K562 (cell line): Measurements from ENCODE around the gene MAN1B1. TPM values are rescaled to one million over a fixed set of nuclear protein-coding genes. Genes with fewer than 3 reads are reported as not detected.

ENCODE experiments used
- ATAC-seq: fragments of 200-7000 bp; cut with Tn5 transposase; 3 replicates; pipeline ENCODE4 v1.9.1; 2020; ENCODE audit warnings: moderate library complexity
- BruUV-seq: library from RNA; stranded (reverse); fragments of 400-500 nt; replicated peaks from 2 replicates; lab custom pipeline; 2021; lab: Mats Ljungman, UMichigan
- CTCF ChIA-PET: fragments of 300-600 bp; formaldehyde crosslinking; extraction: SDS; loops from one replicate; lab custom pipeline; 2021; ENCODE audit warnings: low intra/inter-chr PET ratio; lab: Yijun Ruan, JAX
- POLR2A ChIA-PET: fragments of 300-600, 350-650 bp; sonication (Branson Sonifier 250); formaldehyde crosslinking; extraction: SDS; loops from one replicate; lab custom pipeline; 2021; ENCODE audit warnings: antibody characterized with exemption, inconsistent platforms; lab: Yijun Ruan, JAX
- DNase-seq, 4 experiments: peaks; one replicate each; pipeline versions ENCODE4 v3.0.0 to v3.0.0-alpha.2; 2011 to 2018; ENCODE audit warnings: low spot score in 3 of 4, mixed read lengths in 3 of 4; ENCODE audit errors: extremely low read depth in 1 of 4
- FAIRE-seq: peaks from 2 replicates; lab custom pipeline; 2011; peaks lifted over from hg19 to GRCh38; lab: Jason Lieb, UNC
- H2AFZ ChIP-seq: 2 replicates; pipeline ENCODE4 v1.6.0; 2011; ENCODE audit warnings: low read depth, low read length, control low read depth, inconsistent platforms
- H3K27ac ChIP-seq: fragments of 200-600 bp; 3 replicates; pipeline ENCODE4 v1.8.0; 2011; ENCODE audit warnings: low read depth, mild to moderate bottlenecking, control low read depth, inconsistent platforms, low read length, moderate library complexity, mixed read lengths; ENCODE audit errors: extremely low read depth
- H3K27me3 ChIP-seq, 2 experiments: fragments of 300-600 bp in 1 of 2; 2 replicates in 1 of 2; 3 replicates in 1 of 2; pipeline versions ENCODE4 v1.6.0 to v1.8.0; 2011; ENCODE audit warnings: inconsistent platforms in 2 of 2, low read length in 2 of 2, mild to moderate bottlenecking in 1 of 2, mixed read lengths in 1 of 2, moderate library complexity in 1 of 2; ENCODE audit not compliant: control insufficient read depth in 2 of 2, insufficient read depth in 2 of 2
- H3K36me3 ChIP-seq: fragments of 300-600 bp; 3 replicates; pipeline ENCODE4 v1.8.0; 2011; ENCODE audit warnings: mild to moderate bottlenecking, low read length, inconsistent platforms; ENCODE audit not compliant: control insufficient read depth, insufficient read depth
- H3K4me1 ChIP-seq, 2 experiments: fragments of 200-600 bp in 1 of 2; replicated peaks in 1 of 2; 2 replicates in 1 of 2; 3 replicates in 1 of 2; pipeline versions ENCODE4 v1.5.1 to v1.8.0; 2011; ENCODE audit warnings: inconsistent platforms in 2 of 2, low read length in 2 of 2, mild to moderate bottlenecking in 1 of 2, mixed read lengths in 1 of 2, moderate library complexity in 1 of 2; ENCODE audit not compliant: control insufficient read depth in 2 of 2, insufficient read depth in 2 of 2
- H3K4me2 ChIP-seq: 2 replicates; pipeline ENCODE4 v1.6.1; 2011; ENCODE audit warnings: low read length, control low read depth, inconsistent platforms, mixed read lengths; ENCODE audit not compliant: insufficient read depth
- H3K4me3 ChIP-seq: fragments of 200-600 bp; sonication (generic), shearing (Covaris generic); 2 replicates; pipeline ENCODE4 v1.5.1; 2016; ENCODE audit warnings: control low read depth, inconsistent platforms
- H3K79me2 ChIP-seq: fragments of 200-600 bp; 3 replicates; pipeline ENCODE4 v1.8.0; 2011; ENCODE audit warnings: low read length, inconsistent platforms; ENCODE audit not compliant: control insufficient read depth, insufficient read depth
- H3K9ac ChIP-seq, 2 experiments: 2 replicates each; pipeline versions ENCODE4 v1.6.0 to v1.6.1; 2011; ENCODE audit warnings: low read depth in 2 of 2, low read length in 2 of 2, control low read depth in 1 of 2, inconsistent platforms in 1 of 2, mild to moderate bottlenecking in 1 of 2, mixed read lengths in 1 of 2; ENCODE audit not compliant: insufficient read depth in 1 of 2
- H3K9me1 ChIP-seq: one replicate; pipeline ENCODE4 v1.6.0; 2011; ENCODE audit warnings: inconsistent platforms, mild to moderate bottlenecking, low read length, moderate library complexity; ENCODE audit not compliant: control insufficient read depth, insufficient read depth
- H3K9me3 ChIP-seq: replicated peaks from 2 replicates; pipeline ENCODE4 v1.5.1; 2011; ENCODE audit warnings: low read depth, low read length, inconsistent platforms; ENCODE audit not compliant: control insufficient read depth, insufficient read depth
- H4K20me1 ChIP-seq: replicated peaks from 2 replicates; pipeline ENCODE4 v1.6.1; 2011; ENCODE audit warnings: low read length, inconsistent platforms, mixed read lengths; ENCODE audit not compliant: control insufficient read depth, insufficient read depth
- STAT5A ChIP-seq: IDR thresholded peaks from 2 replicates; pipeline ENCODE4 v1.6.1; 2012; ENCODE audit warnings: low read length, inconsistent platforms, borderline replicate concordance
- YY1 ChIP-seq, 3 experiments: IDR thresholded peaks; 2 replicates each; pipeline ENCODE4 v1.6.1; 2011; ENCODE audit warnings: low read length in 2 of 3, mild to moderate bottlenecking in 2 of 3, moderate library complexity in 2 of 3, borderline replicate concordance in 1 of 3, control low read depth in 1 of 3, low read depth in 1 of 3; ENCODE audit not compliant: insufficient read depth in 3 of 3, insufficient replicate concordance in 2 of 3, control insufficient read depth in 1 of 3, insufficient read length in 1 of 3; ENCODE audit errors: extremely low read depth in 1 of 3
- ZBTB7A ChIP-seq: IDR thresholded peaks from 2 replicates; pipeline ENCODE4 v1.6.1; 2011; ENCODE audit warnings: low read depth, mild to moderate bottlenecking, low read length, moderate library complexity, borderline replicate concordance; ENCODE audit not compliant: control insufficient read depth
- ZNF740 ChIP-seq, 3 experiments: fragments of 200-800 bp in 1 of 3; sonication (Bioruptor generic) in 1 of 3; sonication (generic) in 1 of 3; formaldehyde crosslinking in 1 of 3; IDR thresholded peaks; 2 replicates each; pipeline versions ENCODE4 v1.6.1 to v1.8.0; 2016 to 2022; ENCODE audit warnings: mild to moderate bottlenecking in 2 of 3, missing compliant biosample characterization in 2 of 3, missing genetic modification characterization in 2 of 3, missing genetic modification reagents in 1 of 3
- WGBS: fragments of 100-300 bp; shearing (Covaris generic); methylation state at CpG from one replicate; pipeline ENCODE4 v1.1.6; 2016; ENCODE audit warnings: low coverage, mixed read lengths; ENCODE audit not compliant: insufficient coverage; ENCODE audit errors: missing lambda C conversion rate; 5-methylcytosine and 5-hydroxymethylcytosine counted together
- in situ Hi-C: fragments of 300-500 bp; cut with MboI; formaldehyde crosslinking; loops from 4 replicates; pipeline ENCODE4 v1.15.0; 2018; ENCODE audit warnings: inconsistent platforms, mixed read lengths
- intact Hi-C: fragments of 100-400 bp; cut with micrococcal nuclease; formaldehyde crosslinking; loops from 2 replicates; pipeline ENCODE4 v1.14.2; 2022
- polyA plus RNA-seq, 8 experiments: library from polyadenylated mRNA; depleted of rRNA in 4 of 8; stranded (reverse) in 5 of 8; unstranded in 3 of 8; fragments of >200 nt; fragmentation: Nextera tagmentation in 2 of 8; fragmentation: Illumina TruSeq in 1 of 8; extraction: Ambion mirVana in 2 of 8; extraction: Trizol in 1 of 8; gene quantifications; 2 replicates each; pipeline versions ENCODE4 v1.2.1 to v1.2.3, GENCODE V29; 2011 to 2014; ENCODE audit warnings: inconsistent platforms in 1 of 8, missing spikeins in 1 of 8
- total RNA-seq, 7 experiments: library from RNA; depleted of rRNA in 6 of 7; stranded (reverse); fragments of >200 nt in 6 of 7; fragmentation: Illumina TruSeq in 2 of 7; extraction: Trizol in 2 of 7; gene quantifications; 2 replicates each; pipeline versions ENCODE4 v1.2.1 to v1.2.3, GENCODE V29; 2011 to 2021; ENCODE audit warnings: low replicate concordance in 1 of 7

The MAN1B1 gene
- total and polyA plus RNA-seq, 9 of the 15 experiments (the other 6 are each of a cell fraction or from before 2014, with no cell fraction given): 0.55 to 36.6 (median 27.3) TPM

DNA sequence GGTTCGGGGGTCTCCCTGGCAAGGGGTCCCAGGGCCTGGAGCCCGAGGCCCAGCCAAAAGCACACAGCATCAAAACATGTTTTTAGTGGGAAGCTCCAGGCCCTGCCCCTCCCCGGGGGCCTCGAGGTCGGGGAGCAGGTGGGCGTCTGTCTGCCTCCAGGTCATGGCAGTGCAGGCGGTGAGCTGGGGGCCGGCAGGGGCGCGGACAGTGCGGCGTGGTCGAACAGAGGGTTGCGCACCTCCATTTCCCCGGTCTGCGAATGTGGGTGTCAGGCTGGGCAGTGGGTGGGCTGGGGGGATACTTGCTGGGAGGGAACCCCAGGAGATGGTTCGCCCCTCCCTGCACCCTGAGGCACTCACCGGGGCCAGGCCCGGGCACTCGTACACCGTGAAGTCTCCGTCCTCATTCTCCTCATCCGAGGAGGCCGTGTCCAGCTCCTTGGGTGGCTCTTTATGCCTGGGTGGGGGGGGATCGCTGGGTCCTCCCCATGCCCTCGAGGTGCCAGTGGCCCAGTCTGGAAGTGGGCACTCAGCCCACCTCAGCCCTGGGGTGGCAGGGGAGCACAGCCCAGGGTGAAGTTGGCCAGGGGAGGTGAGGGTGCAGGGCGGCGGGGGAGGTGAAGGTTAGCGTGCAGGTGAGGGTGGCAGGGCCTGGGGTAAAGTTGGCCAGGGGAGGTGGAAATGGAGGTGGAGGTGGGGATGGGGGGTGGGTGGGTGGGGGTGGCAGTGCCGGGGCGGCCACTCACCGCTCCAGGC, 47.0 kb upstream of the MAN1B1 start:
- DNase-seq (no peak), FAIRE-seq (no peak), ATAC-seq (no peak)
- Histone ChIP-seq H4K20me1 (peaks cover 6% of the 10 kb centered on the region; the same call in 1 of the 2 replicates), H3K4me1 (peaks cover 0 to 77% of the 10 kb centered on the region in 2 experiments; a peak in 4 of 5 replicates), H3K79me2 (no peaks in the 10 kb centered on the region), H3K9ac (no peak overlapping the region), H2AFZ (no peak overlapping the region), H3K4me3 (no peak overlapping the region), H3K9me3 (no peaks in the 10 kb centered on the region), H3K27ac (no peak overlapping the region), H3K27me3 (peaks cover 5 to 37% of the 10 kb centered on the region in 2 experiments; a peak in 4 of 5 replicates), H3K9me1 (no peaks in the 10 kb centered on the region), H3K4me2 (no peak overlapping the region), H3K36me3 (no peaks in the 10 kb centered on the region)
- POLR2A ChIA-PET: interaction anchor here (0.6 kb wide), 1 partner anchor 47 kb away, joined by 3 read pairs; the partner anchor contains the start of gene MAN1B1
- BruUV-seq: no TSS peak
- WGBS: 34% methylated on average over 16 of the region's 32 CpGs
- in situ Hi-C loops (loop anchor here (5.0 kb wide), 2 partner anchors 92 to 267 kb away; partner anchors contain the start of gene C8G), intact Hi-C loops (no loop called here)
- TF ChIP-seq YY1 (IDR thresholded peaks at IDR 0.05; ENCODE audit: borderline replicate concordance in 1 of 3, control insufficient read depth in 1 of 3, extremely low read depth in 1 of 3, insufficient read depth in 3 of 3, insufficient read length in 1 of 3, insufficient replicate concordance in 2 of 3, low read depth in 1 of 3, low read length in 2 of 3) (no peak), STAT5A (no peak), ZNF740 (CRISPR knock-in tag; IDR thresholded peaks at IDR 0.05) (peak; percentile 58), ZNF740 (tag; IDR thresholded peaks at IDR 0.05) (no peak), ZBTB7A (0 out of 2 replicates have a peak, but pooled peaks have one; percentile 3)
- CTCF ChIA-PET: no interaction called here
